Left ventricle myocardium superior (tissue), 1 donor: ENCODE data around the gene SMIM20. TPM values are rescaled to one million over a fixed set of nuclear protein-coding genes. Genes with fewer than 3 reads are reported as not detected.

Experiments
- ATAC-seq: fragments of 200-7000 bp; cut with Tn5 transposase; one replicate; pipeline ENCODE4 v1.9.1; 2020; ENCODE audit warnings: mild to moderate bottlenecking, moderate library complexity
- DNase-seq: peaks from one replicate; pipeline ENCODE4 v3.0.0-alpha.2; 2020
- intact Hi-C: fragments of 100-400 bp; cut with micrococcal nuclease; formaldehyde crosslinking; loops from one replicate; pipeline ENCODE4 v1.11.0; 2022
- total RNA-seq: library from RNA; stranded (reverse); fragmentation: NEBNext Ultra II Directional; extraction: Animal tissue kit (Norgen Biotek cat#: 25700); gene quantifications from one replicate; pipeline ENCODE4 v1.2.1, GENCODE V29; 2021
- donor health status: DM: no; HTN: yes; CAD: no; lungs with severe emphysema.

The SMIM20 gene
- total RNA-seq, 1 donor from 2014 or later: 38.2 TPM

- no peak for DNase-seq
- intact Hi-C loops: no loop called here
- ATAC-seq: peak; percentile 62
These were observed 7.9 kb downstream of the SMIM20 start for GRCh38 chr4:25921922-25922321.

GRCh38 chr4:25922812-25923369 lies 8.9 kb downstream of the SMIM20 start:
- ATAC-seq: peak; percentile 7
- intact Hi-C loops: no loop called here
- DNase-seq: no peak

- intact Hi-C loops: no loop called here
- ATAC-seq (peak; percentile 71), DNase-seq (no peak)
These were observed 9.7 kb downstream of the SMIM20 start for GRCh38 chr4:25923745-25924144.

GRCh38 chr4:25925486-25926201 lies 11.6 kb downstream of the SMIM20 start:
- intact Hi-C loops: no loop called here
- DNase-seq (peak; percentile 63), ATAC-seq (peak; percentile 32)

- intact Hi-C loops: no loop called here
- no peak for ATAC-seq
- no peak for DNase-seq
These were observed 12.4 kb downstream of the SMIM20 start for GRCh38 chr4:25926462-25926861.

- DNase-seq (no peak), ATAC-seq (no peak)
- intact Hi-C loops: no loop called here
These were observed 13.6 kb downstream of the SMIM20 start for GRCh38 chr4:25927361-25928195.

- intact Hi-C loops: no loop called here
- DNase-seq (no peak), ATAC-seq (peak; percentile 61)
These were observed 14.6 kb downstream of the SMIM20 start for GRCh38 chr4:25928379-25929297.

GRCh38 chr4:25929298-25929686 lies 15.3 kb downstream of the SMIM20 start:
- intact Hi-C loops: no loop called here
- DNase-seq (no peak), ATAC-seq (no peak)

- ATAC-seq (no peak), DNase-seq (no peak)
- intact Hi-C loops: no loop called here
These were observed 16.8 kb downstream of the SMIM20 start for GRCh38 chr4:25930731-25931354.

- ATAC-seq (no peak), DNase-seq (no peak)
- intact Hi-C loops: no loop called here
These were observed 22.7 kb downstream of the SMIM20 start for GRCh38 chr4:25936696-25937095.

GRCh38 chr4:25937801-25938200 lies 23.8 kb downstream of the SMIM20 start:
- ATAC-seq (no peak), DNase-seq (no peak)
- intact Hi-C loops: no loop called here

GRCh38 chr4:25938366-25938765 lies 24.3 kb downstream of the SMIM20 start:
- intact Hi-C loops: no loop called here
- ATAC-seq (no peak), DNase-seq (no peak)

GRCh38 chr4:25938787-25939186 lies 24.8 kb downstream of the SMIM20 start:
- DNase-seq (peak; percentile 67), ATAC-seq (peak; percentile 86)
- intact Hi-C loops: no loop called here

GRCh38 chr4:25939330-25939729 lies 25.3 kb downstream of the SMIM20 start:
- ATAC-seq (no peak), DNase-seq (no peak)
- intact Hi-C loops: no loop called here

- ATAC-seq (no peak), DNase-seq (no peak)
- intact Hi-C loops: no loop called here
These were observed 27.6 kb downstream of the SMIM20 start for GRCh38 chr4:25941457-25942221.

- DNase-seq (peak; percentile 62), ATAC-seq (peak; percentile 92)
- intact Hi-C loops: no loop called here
These were observed 29.3 kb downstream of the SMIM20 start for GRCh38 chr4:25943312-25943711.

GRCh38 chr4:25943805-25944204 lies 29.8 kb downstream of the SMIM20 start:
- intact Hi-C loops: no loop called here
- ATAC-seq: no peak
- no peak for DNase-seq

- intact Hi-C loops: no loop called here
- ATAC-seq: no peak
- no peak for DNase-seq
These were observed 34.0 kb downstream of the SMIM20 start for GRCh38 chr4:25948051-25948450.
